H1 (cell line): ENCODE results near the gene ATXN7L3B.

ENCODE experiments used
- CBX8 ChIP-seq: fragments of 300-800, 300-1000 bp; sonication (generic); IDR thresholded peaks from 2 replicates; pipeline ENCODE4 v1.7.1; 2016; ENCODE audit warnings: low read depth, low read length, borderline replicate concordance
- CHD2 ChIP-seq: IDR thresholded peaks from 2 replicates; pipeline ENCODE4 v1.6.1; 2012; ENCODE audit warnings: low read length, improper control_type of control experiment
- CTCF ChIP-seq, 3 experiments: IDR thresholded peaks; 1 replicate in 2 of 3; 2 replicates in 1 of 3; pipeline versions ENCODE4 v1.5.1 to v1.6.1; 2011; ENCODE audit warnings: low read length in 3 of 3, mild to moderate bottlenecking in 3 of 3, inconsistent platforms in 2 of 3, low read depth in 1 of 3, moderate library complexity in 1 of 3; ENCODE audit not compliant: insufficient read depth in 1 of 3; ENCODE audit errors: control extremely low read depth in 1 of 3
- POLR2A ChIP-seq, 2 experiments: IDR thresholded peaks; 1 replicate in 1 of 2; 2 replicates in 1 of 2; pipeline ENCODE4 v1.6.1; 2011; ENCODE audit warnings: low read depth in 2 of 2, low read length in 2 of 2, mild to moderate bottlenecking in 2 of 2; ENCODE audit errors: control extremely low read depth in 1 of 2
- RXRA ChIP-seq: IDR thresholded peaks from 2 replicates; pipeline ENCODE4 v1.6.1; 2011; ENCODE audit warnings: low read depth, mild to moderate bottlenecking, low read length, moderate library complexity; ENCODE audit not compliant: insufficient read depth
- TBP ChIP-seq: IDR thresholded peaks from 2 replicates; pipeline ENCODE4 v1.6.1; 2011; ENCODE audit warnings: low read depth, low read length, improper control_type of control experiment

GRCh38 chr12:74489543-74489942 lies 48.1 kb upstream of the ATXN7L3B start:
- TF ChIP-seq POLR2A (IDR thresholded peaks at IDR 0.05; ENCODE audit: control extremely low read depth in 1 of 2, low read depth in 2 of 2, low read length in 2 of 2) (no peak), TBP (no peak), CHD2 (no peak), CTCF (IDR thresholded peaks at IDR 0.05; ENCODE audit: control extremely low read depth in 1 of 3, insufficient read depth in 1 of 3, low read depth in 1 of 3, low read length in 3 of 3) (no peak), CBX8 (no peak), RXRA (no peak)
